Bronchial epithelial cell (primary cell): ENCODE results near the gene PLXND1. TPM values are rescaled to one million over a fixed set of nuclear protein-coding genes. Genes with fewer than 3 reads are reported as not detected.

ENCODE experiments used
- DNase-seq: peaks from one replicate; pipeline ENCODE4 v3.0.0-alpha.2; 2010; ENCODE audit warnings: low read depth
- FAIRE-seq: peaks from 2 replicates; lab custom pipeline; 2011; peaks lifted over from hg19 to GRCh38; lab: Jason Lieb, UNC
- H3K27me3 ChIP-seq: 2 replicates; pipeline ENCODE4 v1.5.1; 2011; ENCODE audit warnings: low read length; ENCODE audit not compliant: control insufficient read depth, insufficient read depth
- H3K36me3 ChIP-seq: 2 replicates; pipeline ENCODE4 v1.5.1; 2011; ENCODE audit warnings: low read length; ENCODE audit not compliant: control insufficient read depth, insufficient read depth
- H3K4me3 ChIP-seq: 2 replicates; pipeline ENCODE4 v1.5.1; 2011; ENCODE audit warnings: mild to moderate bottlenecking, low read depth, low read length, control low read depth
- CTCF ChIP-seq: IDR thresholded peaks from 2 replicates; pipeline ENCODE4 v1.5.1; 2011; ENCODE audit warnings: mild to moderate bottlenecking, moderate library complexity, low read length, control low read depth, inconsistent platforms; ENCODE audit not compliant: insufficient read depth, severe bottlenecking
- total RNA-seq: library from RNA; depleted of rRNA; stranded (reverse); fragments of >200 nt; gene quantifications from 2 replicates; pipeline ENCODE4 v1.2.1, GENCODE V29; 2014

The PLXND1 gene
- total RNA-seq, 1 donor from 2014 or later: 2.4 TPM

GRCh38 chr3:129638481-129638880 is 32.0 kb upstream of the PLXND1 start:
- FAIRE-seq (no peak), DNase-seq (no peak)
- Histone ChIP-seq H3K27me3 (no peaks in the 10 kb centered on the region), H3K36me3 (no peaks in the 10 kb centered on the region), H3K4me3 (no peak overlapping the region)
- TF ChIP-seq CTCF: no peak

GRCh38 chr3:129636082-129636481 is 29.6 kb upstream of the PLXND1 start:
- TF ChIP-seq CTCF: no peak
- FAIRE-seq (no peak), DNase-seq (no peak)
- Histone ChIP-seq H3K27me3 (no peaks in the 10 kb centered on the region), H3K36me3 (no peaks in the 10 kb centered on the region), H3K4me3 (no peak overlapping the region)

DNA sequence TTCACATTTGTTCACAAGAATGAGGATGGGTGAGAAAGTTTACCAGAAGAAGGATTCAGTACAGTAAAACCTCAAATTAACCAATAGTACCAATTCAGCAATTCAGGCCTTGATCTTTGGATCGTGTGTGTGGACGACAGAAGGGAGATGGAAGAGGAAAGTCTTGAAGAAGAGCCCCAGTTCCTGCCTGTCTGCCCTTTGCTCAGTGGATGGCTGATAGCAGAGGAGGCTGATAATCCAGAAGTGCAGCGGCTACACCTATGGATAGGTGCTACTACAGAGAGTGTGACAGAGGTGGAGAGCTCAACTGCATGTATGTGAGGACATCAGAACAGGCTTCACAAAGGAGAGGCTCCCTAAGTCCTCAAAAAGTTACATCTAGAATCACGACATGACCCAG is 29.2 kb upstream of the PLXND1 start:
- Histone ChIP-seq H3K27me3 (no peaks in the 10 kb centered on the region), H3K4me3 (no peak overlapping the region), H3K36me3 (no peaks in the 10 kb centered on the region)
- DNase-seq (no peak), FAIRE-seq (no peak)
- no peak for TF ChIP-seq CTCF

GRCh38 chr3:129633751-129634481 is 27.4 kb upstream of the PLXND1 start:
- no peak for DNase-seq
- no peak for TF ChIP-seq CTCF
- Histone ChIP-seq H3K4me3 (no peak overlapping the region), H3K27me3 (no peaks in the 10 kb centered on the region), H3K36me3 (no peaks in the 10 kb centered on the region)
- no peak for FAIRE-seq

- DNase-seq: no peak
- TF ChIP-seq CTCF: no peak
- no peak for FAIRE-seq
- Histone ChIP-seq H3K36me3 (no peaks in the 10 kb centered on the region), H3K27me3 (no peaks in the 10 kb centered on the region), H3K4me3 (no peak overlapping the region)
These were observed 26.5 kb upstream of the PLXND1 start for GRCh38 chr3:129632977-129633376.

- H3K36me3 ChIP-seq: no peaks in the 10 kb centered on the region
- TF ChIP-seq CTCF: no peak
- H3K27me3 ChIP-seq: no peaks in the 10 kb centered on the region
- FAIRE-seq: no peak
- DNase-seq: no peak
- no peak overlapping the region for H3K4me3 ChIP-seq
These were observed 26.1 kb upstream of the PLXND1 start for GRCh38 chr3:129632556-129632955.
